GM18502 (cell line): ENCODE results near the gene FABP3.
"Not testable (repeated sequence)": the region's sequence is repeated elsewhere in the genome, so short reads cannot be mapped to it uniquely, and the experiment has no call there.

ENCODE experiments used
- ATAC-seq: cut with Tn5 transposase; IDR thresholded peaks from one replicate; pipeline ENCODE4 v1.9.1; 2021; ENCODE audit warnings: mild to moderate bottlenecking; ENCODE audit not compliant: unreplicated experiment, poor library complexity

The FABP3 gene

DNA sequence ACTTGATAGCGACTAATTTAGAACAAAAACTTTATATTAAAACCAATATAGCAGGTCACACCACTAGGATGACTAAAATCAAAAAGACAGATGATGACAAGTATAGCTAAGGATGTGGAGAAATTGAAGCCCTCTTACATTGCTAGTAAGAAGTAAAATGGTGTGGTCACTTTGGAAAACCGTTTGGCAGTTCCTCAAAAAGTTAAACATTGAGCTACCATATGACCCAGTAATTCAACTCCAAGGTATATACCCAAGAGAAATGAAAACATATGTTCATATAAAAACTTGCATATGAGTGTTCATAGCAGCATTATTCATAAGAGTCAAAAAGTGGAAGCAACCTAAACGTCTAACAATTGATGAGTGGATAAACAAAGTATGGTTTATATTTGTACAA, 27.1 kb upstream of the FABP3 start:
- no peak for ATAC-seq

DNA sequence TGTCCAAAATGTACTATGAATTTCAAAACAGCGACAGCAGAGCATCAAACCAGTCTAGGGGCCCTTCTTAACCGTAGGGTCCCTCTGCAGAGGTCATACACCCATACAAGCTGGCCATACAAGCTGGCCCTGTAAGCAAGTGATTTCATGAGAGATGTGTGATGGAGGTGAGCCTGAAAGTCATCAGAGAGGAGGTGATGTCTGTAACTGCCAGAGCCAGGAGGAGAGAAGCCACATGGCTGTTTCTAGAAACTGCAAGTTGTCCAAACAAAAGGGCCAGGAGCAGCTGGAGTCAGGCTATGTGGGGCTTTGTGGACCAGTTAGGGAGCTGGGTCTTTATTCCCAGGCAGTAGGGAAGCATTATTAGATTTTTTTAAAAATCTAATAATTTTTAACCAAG, 25.4 kb upstream of the FABP3 start:
- ATAC-seq: no peak

DNA sequence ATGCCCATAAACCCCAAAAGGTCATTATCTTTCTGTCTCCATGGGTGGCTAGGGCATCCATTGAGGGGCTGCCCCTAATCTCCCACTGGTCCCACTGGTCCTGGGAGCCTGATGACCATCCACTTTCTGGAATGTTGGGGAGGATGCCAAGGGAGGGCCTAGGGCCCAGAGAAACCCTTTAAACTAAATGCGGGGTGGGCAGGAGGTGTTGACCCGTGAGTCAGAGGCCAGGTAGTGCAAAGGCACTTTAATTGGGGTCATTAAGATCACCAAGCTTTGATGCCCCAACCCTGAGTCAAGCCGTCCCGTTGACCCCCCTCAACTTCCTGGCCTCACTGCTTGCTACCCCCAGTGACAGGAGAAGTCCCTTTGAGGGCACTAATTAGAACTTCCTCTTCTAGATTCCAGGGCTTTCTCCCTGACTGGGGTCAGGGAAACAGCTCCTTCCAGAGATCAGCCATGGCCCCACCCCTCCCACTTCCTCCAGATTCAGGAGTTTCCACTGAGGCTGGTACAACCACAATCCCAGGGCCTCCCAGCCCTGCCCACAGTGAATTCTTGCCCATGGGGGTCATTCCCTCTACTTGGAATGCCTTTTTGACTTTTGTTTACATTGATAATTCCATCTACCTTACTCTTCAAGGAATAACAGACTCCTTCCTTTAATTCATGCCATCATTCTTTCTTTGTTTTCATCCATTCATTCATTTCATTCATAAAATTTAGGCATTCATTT, 24.7 kb upstream of the FABP3 start:
- no peak for ATAC-seq

DNA sequence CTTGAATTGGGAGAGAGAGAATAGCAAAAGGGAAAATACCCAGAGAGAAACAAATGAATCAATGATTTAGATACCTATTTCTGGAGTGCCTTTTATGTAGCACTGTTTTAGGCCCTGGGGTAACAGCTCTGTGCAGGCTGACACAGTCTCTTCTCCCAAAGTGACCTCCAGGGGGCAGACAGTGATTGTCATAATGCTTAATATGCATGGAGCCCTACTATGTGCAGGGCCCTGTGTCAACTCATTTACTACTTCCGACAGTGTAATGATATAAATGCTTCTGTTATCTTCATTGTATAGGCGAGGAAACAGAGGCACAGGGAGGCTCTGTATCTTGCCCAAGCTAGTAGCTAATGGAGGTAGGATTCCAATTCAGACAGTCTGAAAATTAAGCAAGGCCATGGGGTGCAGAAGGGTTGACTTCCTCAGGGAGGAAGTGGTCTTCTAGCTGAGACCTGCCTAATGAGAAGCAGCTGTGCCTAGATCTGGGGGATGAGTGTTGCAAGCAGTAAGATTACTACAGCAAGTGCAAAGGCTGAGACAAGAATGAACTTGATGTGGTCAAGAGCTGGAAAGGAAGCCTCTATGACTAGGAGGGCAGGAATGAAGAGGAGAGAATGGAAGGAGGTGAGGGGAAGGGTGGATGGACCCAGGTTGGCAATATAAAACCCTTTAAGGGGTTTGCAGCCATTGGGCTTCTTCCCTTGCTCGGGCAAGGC, 23.9 kb upstream of the FABP3 start:
- ATAC-seq: no peak

DNA sequence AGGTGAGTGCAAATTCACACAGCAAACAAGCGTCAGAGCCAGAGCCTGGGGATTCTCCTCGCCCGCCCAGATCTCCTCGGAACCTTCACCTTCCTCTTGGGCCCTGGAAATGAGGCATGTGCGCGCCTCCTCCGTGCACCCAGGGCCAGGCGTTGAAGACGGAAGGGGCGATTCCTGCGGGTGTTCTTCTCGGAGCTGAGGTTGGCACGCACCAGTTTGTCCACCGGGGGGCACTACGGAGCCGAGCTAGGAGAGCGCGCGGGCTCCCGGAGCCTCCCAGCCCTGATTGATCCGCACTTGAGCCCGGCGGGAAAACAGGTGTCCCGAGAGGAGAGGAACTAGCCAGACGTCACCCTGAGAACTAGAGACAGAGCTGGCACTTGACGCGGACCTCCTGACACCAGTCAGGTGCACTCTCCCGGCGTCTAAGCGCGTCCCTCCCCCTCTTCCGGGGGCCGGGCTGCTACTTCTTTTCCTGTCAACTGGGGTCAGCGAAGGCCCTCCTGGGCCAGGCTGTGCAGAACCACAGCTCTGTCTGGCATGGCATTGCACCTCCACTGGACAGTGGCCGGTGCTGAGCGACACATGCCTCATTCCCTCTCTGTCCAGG, 21.8 kb upstream of the FABP3 start:
- ATAC-seq: peak; percentile 69

DNA sequence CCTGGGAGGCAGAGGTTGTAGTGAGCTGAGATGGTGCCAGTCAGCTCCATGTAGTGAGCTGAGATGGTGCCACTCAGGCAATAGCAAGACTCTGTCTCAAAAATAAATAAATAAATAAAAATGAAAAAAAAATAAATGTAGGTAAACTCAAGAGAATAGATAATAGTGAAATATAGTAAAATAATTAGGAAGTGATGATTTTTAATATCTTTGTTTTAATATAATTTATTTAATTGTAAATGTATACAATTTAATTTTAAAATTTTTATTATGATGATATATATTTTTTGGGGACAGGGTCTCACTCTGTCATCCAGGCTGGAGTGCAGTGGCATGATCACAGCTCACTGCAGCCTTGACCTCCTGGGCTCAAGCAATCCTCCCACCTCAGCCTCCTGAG, 20.6 kb upstream of the FABP3 start:
- ATAC-seq: no peak

DNA sequence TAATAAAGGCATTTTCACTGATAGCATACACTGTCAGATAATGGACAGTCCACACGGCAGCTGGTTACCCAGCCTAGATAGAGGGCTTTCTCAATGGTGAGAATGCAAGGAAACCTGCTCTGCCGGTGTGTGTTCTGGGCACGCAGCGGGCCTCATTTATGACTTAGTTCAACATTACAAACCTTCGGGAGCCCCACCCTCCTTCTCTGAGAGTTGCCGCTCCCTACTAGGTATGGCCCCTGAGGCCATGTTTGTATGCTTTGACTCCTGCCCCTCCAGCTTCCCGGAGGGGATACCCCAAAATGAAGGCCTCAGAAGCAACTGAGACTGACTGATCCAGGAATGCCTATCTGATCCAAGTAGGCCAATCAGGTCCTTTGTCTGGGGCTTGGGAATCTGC, 17.2 kb upstream of the FABP3 start:
- no peak for ATAC-seq

DNA sequence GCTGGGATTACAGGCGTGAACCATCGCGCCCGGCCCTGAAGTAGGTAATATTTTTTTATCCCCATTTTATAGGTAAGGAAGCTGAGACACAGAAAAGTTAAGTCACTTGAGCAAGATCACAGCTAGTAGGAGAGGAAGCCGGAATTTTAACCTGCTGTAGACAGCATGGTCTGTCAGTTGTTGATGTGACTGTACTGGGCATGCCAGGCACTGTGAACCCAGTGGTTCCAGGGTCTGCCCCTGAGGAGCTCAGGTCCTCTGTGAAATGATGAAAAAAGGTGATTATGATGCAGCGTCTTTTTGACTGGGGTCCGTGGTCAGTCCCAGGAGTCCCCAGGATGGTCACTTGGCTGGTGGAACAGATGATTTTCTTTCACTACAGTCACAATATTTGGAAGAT, 16.7 kb upstream of the FABP3 start:
- no peak for ATAC-seq

DNA sequence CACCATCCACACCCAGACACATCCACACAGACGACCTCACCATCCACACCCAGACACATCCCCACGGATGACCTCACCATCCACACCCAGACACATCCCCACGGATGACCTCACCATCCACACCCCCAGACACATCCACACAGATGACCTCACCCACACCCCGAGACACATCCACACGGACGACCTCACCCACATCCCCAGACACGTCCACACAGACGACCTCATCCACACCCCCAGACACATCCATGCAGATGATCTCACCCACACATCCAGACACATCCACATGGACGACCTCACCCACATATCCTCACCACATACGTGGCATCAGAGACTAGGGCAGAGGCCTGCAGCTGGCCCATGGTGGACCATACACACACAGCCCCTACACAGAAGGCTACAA, 14.7 kb upstream of the FABP3 start:
- ATAC-seq: no peak

DNA sequence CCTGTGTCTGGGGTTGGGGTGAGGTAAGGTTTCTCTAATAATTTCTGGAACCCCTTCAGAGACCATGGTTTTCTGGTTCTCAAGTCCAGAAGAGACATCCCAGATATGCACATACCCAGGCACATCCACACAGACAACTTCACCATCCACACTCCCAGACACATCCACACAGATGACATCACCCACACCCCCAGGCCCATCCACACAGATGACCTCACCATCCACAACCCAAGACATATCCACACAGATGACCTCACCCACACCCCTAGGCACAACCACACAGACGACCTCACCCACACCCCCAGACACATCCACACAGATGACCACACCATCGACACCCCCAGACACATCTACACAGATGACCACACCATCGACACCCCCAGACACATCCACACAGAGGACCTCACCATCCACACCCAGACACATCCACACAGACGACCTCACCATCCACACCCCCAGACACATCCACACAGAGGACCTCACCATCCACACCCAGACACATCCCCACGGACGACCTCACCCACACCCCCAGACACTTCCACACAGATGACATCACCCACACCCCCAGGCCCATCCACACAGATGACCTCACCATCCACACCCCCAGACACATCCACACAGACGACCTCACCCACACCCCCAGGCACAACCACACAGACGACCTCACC, 13.8 kb upstream of the FABP3 start:
- ATAC-seq: not testable (repeated sequence)

DNA sequence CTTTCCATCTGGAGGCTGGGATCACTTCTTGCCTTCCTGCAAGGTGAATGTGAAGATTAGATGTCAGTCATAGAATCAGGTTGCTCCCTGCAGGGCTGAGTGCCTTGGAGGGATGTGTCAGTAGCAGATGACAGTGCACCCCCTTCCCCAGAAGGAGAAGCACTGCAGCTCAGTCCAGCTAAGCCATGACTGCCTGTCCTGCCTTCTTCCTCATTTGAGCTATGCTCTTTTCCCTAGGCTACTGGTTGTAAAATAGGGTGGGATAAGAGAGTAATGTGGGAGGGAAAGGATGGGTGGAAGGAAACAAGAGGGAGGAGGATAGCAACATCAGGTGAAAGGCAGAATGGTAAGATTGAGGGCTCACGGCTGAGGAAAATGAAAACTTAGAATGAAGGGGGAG, 11.1 kb upstream of the FABP3 start:
- ATAC-seq: no peak

DNA sequence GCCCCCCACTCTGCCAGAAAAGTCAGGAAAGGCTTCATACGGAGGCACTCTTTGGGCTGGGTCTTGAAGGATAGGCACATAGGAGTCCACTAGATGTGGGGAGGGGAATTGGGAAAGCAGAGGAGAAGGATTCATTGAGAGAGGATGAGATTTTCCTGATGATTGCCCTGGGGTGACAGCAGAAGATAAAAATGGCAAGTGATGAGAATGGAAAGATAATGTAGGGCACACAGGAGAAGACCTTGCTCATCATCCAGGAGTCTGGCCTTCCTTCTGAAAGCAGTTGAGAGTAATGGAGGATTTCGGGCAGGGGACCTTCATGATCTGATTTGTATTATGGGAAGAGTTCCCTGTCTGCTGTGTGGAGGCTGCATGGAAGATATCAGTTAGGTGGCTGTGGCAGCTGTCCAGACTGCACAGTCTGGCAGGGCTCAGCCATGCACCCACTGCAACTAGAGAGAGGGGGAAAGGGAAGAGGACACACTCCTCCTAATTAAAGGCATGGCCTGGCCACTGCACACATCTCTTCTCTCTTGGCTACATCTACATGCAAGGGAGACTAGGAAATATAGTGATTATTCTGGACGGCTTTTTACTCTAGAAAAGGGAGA, 9.6 kb upstream of the FABP3 start:
- ATAC-seq: no peak

DNA sequence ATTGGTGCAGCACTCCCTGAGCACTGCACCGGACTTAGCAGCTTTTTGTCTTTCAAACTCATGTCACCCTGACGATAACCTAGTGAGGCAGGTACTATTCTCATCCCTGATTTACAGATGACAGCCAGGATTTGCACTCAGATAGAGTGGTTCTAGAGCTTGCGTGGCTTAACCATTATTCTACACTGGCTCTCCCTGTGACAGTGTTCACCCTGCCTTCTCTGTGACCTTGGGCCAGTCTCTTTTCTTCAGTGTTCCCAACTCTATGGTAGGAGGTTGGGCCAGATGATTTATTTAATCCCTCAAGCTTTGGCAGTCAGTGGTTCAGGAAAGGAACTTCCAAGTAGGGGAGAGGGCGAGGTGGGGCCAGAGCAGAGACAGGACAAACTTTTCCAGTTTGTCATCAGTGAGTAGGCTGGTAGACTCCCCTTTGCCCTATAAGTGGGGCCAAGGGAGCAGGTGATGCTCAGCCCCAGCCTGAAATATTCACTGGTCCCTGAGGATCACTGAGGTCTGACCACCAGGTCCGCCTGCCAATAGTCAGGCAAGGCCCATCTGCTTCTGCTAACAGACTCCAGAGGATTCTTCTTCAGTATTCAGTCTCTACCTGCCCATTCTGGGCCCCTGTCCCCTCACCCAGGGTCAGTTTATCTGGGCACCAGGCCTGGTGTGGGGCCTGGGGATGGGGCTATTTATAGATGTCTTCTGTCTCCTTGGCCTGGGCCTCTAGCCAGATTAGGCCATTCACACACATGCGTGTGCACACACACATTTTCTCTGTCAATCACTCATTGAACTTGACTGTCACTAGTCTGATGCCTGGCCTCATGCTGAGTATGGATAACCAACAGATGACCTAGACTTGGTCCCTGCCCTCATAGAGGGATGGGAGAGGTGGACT, 8.8 kb upstream of the FABP3 start:
- ATAC-seq: no peak

DNA sequence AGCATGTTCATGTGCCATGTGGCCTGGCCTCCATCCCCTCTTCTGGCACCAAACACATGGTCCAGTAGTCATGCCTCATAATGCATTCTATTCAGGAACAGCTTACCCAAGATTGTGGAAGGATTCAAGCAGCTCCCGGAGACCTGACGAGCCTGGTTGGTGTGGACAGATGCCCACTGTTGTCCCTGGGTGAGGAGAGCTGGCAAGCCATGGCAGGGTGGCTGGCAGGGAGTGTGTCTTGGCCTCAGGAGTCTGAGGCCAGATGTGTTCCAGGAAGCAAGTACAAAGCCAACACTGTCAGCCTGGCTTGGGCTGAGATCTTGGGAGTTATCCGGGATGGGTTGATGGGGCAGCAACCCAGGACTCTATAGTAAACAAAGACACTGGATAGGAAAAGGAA, 7.3 kb upstream of the FABP3 start:
- ATAC-seq: no peak

DNA sequence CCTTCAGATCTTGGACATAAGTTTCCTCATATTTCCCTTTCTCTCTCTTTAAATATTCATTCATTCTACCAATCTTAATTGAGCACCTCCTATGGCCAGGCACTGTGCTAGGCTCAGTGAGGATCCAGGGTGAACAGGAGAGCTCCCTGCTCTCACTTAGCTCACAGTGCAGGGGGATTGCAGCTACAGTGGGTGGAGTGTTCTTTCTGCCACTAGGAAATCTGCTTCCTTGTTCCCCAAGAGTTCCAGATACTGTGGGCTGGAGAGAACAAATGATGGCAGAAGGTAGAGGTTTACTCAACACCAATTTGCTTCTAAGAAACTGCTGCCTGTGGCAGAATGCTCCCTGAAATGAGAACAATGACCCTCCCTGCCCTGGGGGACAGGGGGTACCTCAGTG, 5.1 kb upstream of the FABP3 start:
- ATAC-seq: no peak

DNA sequence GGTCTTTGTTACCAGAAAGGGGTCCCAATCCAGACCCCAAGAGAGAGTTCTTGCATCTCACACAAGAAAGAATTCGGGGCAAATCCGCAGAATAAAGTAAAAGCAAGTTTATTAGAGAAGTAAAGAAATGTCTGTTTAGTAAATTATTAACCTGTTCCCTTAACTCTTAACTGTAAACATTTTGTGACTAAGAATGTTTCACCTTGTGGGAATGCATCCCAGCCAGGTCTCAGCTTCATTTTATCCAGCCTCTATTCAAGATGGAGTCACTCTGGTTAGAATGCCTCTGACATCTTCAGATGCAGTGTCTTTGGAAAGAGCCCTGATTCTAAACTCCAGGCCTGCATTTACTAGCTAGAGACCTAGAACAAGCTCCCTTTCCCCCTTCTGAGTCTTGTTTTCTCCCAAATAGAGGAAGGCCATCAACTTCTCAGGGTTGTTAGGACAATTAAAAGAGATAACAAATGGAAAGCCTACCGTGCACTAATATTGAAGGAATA, 4.5 kb upstream of the FABP3 start:
- ATAC-seq: no peak

DNA sequence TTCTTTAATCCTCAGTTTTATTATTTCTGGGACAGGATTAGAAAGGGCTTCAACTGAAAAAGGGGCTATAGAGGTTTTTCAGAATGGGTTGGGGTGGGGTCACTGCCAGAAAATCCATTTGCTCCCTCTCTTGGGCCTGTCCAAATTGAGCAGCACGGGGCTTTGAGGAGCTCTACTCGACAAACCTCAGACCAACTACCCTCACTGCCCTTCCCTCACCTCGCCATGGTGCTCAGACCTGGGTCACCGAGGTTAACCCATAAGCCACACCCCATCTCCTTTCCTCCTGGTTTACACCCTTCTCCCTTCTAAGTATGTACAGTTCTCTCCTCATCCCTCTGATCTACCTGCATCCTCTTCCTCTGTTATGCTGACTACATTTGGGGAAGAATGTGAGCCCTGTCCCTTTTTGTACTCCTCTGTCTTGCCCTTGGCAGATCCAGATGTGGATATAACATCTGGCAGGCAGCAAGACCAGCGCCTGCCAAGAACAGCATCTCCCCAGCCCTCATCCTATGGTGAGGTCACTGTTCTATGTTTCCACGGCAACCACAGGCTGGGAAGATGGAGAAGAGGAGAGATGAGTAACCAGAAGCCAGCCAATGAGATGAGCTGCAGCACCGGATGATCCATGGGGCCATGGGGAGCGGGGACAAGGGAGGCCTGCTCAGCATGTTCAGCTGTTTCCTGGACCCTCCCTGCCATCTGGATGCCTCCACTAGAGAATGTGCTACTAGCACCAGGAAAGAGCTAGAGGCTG, 3.7 kb upstream of the FABP3 start:
- no peak for ATAC-seq

DNA sequence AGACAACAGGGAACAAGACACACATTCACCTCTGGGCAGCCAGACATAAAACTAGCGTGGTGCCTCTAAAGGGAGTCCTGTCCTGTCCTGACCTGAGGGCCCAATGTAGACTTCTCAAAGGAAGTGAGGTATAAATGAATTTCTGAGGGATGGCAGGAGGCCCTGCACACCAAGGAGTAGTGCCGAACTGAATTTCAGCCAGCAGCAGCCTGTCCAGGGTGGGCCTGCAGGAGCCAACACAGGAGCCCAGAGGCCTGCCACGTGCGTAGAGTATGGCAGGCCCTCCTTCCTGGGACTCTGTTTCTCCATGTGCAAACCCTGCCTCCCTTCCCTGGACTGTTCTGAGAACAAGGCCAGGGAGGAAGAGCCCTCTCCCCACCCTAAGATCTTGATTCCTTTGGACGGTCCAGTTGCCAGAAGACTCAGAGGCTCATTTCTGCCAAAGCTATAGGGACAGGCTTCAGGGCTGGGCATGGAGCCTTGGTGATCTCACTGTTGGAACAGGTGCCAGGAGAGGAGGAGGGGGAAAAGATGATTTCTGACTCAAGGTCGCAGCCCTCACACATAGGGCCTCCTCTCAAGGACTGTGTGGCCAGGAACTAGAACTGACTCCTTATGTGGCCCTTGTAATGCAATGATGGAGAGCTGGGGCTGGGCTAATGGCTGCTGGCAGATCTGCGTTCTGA, 1.8 kb upstream of the FABP3 start:
- ATAC-seq: no peak
